Progenitor cell of endocrine pancreas (in vitro differentiated cells): ENCODE data around the gene CDH13. TPM values are rescaled to one million over a fixed set of nuclear protein-coding genes. Genes with fewer than 3 reads are reported as not detected.

ENCODE experiments used
- DNase-seq: peaks from one replicate; pipeline ENCODE4 v3.0.0; 2021; ENCODE audit warnings: low spot score; ENCODE audit not compliant: unreplicated experiment
- H3K27ac Mint-ChIP-seq: 2 replicates; pipeline ENCODE4 v1.8.0; 2021; ENCODE audit warnings: mild to moderate bottlenecking, moderate library complexity, mixed read lengths
- H3K27me3 Mint-ChIP-seq: 2 replicates; pipeline ENCODE4 v1.8.0; 2021; ENCODE audit warnings: mixed read lengths
- H3K36me3 Mint-ChIP-seq: 2 replicates; pipeline ENCODE4 v1.8.0; 2022; ENCODE audit warnings: mixed read lengths; ENCODE audit not compliant: insufficient read depth
- H3K4me1 Mint-ChIP-seq: 2 replicates; pipeline ENCODE4 v1.8.0; 2021; ENCODE audit warnings: low read depth, mixed read lengths
- H3K4me3 Mint-ChIP-seq: 2 replicates; pipeline ENCODE4 v1.8.0; 2021; ENCODE audit warnings: low read depth, mild to moderate bottlenecking, moderate library complexity, mixed read lengths
- H3K9me3 Mint-ChIP-seq: 2 replicates; pipeline ENCODE4 v1.8.0; 2021; ENCODE audit warnings: low read depth, mixed read lengths
- total RNA-seq: library from RNA; stranded (reverse); gene quantifications from 2 replicates; pipeline ENCODE4 v1.2.1, GENCODE V29; 2021
- TF ChIP-seq, protein P1 (sequence below): fragments of 200-600 bp; sonication (generic); IDR thresholded peaks from one replicate; pipeline ENCODE4 v1.5.0; 2021; ENCODE audit warnings: antibody characterized with exemption, mild to moderate bottlenecking; ENCODE audit not compliant: unreplicated experiment

The CDH13 gene
- total RNA-seq, 1 donor from 2014 or later, result 0.38 TPM

DNA sequence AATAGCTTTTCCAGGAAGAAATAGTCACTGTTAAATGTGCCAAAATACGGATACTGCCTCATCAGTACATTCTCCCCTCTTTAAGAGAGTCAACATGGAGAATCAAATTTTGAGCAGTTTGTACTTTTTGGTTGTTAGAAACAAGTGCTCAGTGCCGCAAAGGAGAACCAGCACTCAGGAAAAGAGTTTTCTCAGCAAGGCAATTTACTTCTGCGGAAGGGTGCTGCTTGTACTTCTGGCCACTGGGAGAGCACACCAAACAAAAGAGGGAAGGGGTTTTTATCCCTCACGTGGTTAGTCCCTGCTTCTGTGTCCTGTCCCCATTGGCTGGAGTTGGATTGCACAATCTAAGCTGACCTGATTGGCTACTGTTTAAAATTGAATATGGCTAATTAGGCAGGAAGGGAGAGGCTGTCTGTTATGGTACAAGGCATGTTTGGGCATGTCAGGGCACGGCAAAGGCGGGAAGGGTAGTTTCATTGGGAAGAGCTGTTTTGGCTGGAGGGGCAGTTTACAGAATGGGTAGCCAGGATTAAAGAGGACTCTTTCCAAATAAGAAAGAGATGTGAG is 499.3 kb downstream of the CDH13 start:
- Mint-ChIP-seq H3K27me3 (peaks cover 2% of the 10 kb centered on the region), H3K27ac (no peak overlapping the region), H3K9me3 (peaks cover 21% of the 10 kb centered on the region), H3K4me3 (no peak overlapping the region), H3K36me3 (peaks cover 5% of the 10 kb centered on the region), H3K4me1 (peaks cover 7% of the 10 kb centered on the region)
- TF ChIP-seq, protein P1, sequence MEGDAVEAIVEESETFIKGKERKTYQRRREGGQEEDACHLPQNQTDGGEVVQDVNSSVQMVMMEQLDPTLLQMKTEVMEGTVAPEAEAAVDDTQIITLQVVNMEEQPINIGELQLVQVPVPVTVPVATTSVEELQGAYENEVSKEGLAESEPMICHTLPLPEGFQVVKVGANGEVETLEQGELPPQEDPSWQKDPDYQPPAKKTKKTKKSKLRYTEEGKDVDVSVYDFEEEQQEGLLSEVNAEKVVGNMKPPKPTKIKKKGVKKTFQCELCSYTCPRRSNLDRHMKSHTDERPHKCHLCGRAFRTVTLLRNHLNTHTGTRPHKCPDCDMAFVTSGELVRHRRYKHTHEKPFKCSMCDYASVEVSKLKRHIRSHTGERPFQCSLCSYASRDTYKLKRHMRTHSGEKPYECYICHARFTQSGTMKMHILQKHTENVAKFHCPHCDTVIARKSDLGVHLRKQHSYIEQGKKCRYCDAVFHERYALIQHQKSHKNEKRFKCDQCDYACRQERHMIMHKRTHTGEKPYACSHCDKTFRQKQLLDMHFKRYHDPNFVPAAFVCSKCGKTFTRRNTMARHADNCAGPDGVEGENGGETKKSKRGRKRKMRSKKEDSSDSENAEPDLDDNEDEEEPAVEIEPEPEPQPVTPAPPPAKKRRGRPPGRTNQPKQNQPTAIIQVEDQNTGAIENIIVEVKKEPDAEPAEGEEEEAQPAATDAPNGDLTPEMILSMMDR, result no peak
- DNase-seq, result no peak

DNA sequence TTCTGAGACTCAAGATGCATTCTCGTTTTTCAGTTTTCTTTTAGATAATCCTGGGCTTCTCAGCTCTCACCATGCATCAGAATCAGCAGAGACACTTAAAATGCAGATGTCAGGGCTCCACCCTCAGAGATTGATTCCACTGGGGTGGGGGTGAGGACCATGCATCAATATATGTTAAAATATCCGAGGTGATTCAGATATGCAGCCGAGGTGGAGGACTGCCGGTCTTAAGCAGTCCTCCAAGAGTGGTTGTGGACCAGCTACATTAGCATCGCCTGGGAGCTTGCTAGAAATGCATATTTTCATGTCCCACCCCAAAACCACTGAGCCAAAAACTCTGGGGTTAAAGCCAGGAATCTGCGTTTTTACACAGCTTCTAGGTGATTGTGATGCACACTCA is 501.3 kb downstream of the CDH13 start:
- Mint-ChIP-seq H3K27me3 (peaks cover 2% of the 10 kb centered on the region), H3K9me3 (peaks cover 21% of the 10 kb centered on the region), H3K36me3 (peaks cover 5% of the 10 kb centered on the region), H3K4me3 (no peak overlapping the region), H3K27ac (no peak overlapping the region), H3K4me1 (peaks cover 9% of the 10 kb centered on the region)
- TF ChIP-seq, protein P1, result no peak
- no peak for DNase-seq

DNA sequence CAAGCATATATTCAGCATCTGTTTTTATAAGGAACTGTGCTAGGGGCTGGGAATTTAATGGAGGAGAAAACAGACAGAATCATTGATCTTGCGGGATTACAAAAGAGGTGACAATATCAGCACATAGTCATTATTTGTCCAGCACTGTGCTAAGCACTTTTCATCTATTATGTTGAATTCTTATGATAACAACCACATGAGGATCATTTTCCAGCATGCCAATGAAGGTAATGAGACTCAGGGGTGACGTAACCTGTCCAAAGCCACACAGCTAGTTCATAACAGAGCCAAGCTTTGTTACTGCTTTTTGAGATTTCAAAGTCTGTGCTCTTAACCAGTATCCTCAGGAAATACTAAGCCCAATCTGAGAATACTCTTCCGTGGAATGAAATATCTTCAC is 503.3 kb downstream of the CDH13 start:
- DNase-seq, result no peak
- no peak overlapping the region for H3K27ac Mint-ChIP-seq
- peaks cover 9% of the 10 kb centered on the region for H3K4me1 Mint-ChIP-seq
- H3K4me3 Mint-ChIP-seq, result no peak overlapping the region
- H3K36me3 Mint-ChIP-seq, result peaks cover 5% of the 10 kb centered on the region
- H3K27me3 Mint-ChIP-seq, result peaks cover 2% of the 10 kb centered on the region
- TF ChIP-seq, protein P1, result no peak
- H3K9me3 Mint-ChIP-seq, result peaks cover 19% of the 10 kb centered on the region

DNA sequence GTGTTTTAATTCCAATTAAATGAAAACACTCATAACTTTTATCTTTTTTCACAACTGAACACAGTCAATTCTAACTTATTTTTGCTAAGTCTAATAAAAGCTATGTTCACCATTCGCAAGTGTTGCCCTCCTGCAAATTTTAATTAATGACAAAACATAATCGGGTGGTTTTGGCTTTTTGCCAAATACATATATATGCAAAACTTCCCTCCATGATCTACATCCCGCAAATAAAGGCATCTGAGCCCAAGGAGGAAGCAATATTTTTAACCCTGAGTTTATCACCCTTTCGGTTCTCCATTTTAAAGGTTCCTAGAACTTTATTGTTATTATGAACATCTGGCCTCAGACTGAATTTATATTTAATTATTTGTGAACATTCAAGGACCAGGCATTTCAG is 507.9 kb downstream of the CDH13 start:
- H3K9me3 Mint-ChIP-seq, result no peaks in the 10 kb centered on the region
- no peak overlapping the region for H3K4me3 Mint-ChIP-seq
- peaks cover 32% of the 10 kb centered on the region for H3K4me1 Mint-ChIP-seq
- H3K27ac Mint-ChIP-seq, result no peak overlapping the region
- TF ChIP-seq, protein P1, result no peak
- no peak for DNase-seq
- peaks cover 3% of the 10 kb centered on the region for H3K27me3 Mint-ChIP-seq
- H3K36me3 Mint-ChIP-seq, result no peaks in the 10 kb centered on the region

DNA sequence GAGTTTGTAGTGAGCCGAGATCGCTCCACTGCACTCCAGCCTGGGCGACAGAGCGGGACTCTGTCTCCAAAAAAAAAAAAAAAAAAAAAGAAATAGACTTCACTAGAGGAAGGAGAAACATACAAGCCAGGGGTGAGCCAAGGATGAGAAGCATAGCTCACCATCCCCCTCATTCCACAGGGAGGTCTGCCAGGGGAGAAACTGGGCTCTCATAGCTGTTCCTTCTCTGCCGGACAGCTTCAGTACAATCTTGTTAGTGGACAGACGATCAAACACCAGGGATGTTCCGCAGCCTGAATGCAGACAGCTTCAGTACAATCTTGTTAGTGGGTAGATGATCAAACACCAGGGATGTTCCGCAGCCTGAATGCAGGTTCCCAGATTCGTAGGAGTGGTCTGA is 509.6 kb downstream of the CDH13 start:
- DNase-seq, result no peak
- peaks cover 25% of the 10 kb centered on the region for H3K4me1 Mint-ChIP-seq
- no peaks in the 10 kb centered on the region for H3K9me3 Mint-ChIP-seq

More for the DNA sequence above, 509.6 kb downstream of the CDH13 start:
- no peak overlapping the region for H3K4me3 Mint-ChIP-seq
- no peak overlapping the region for H3K27ac Mint-ChIP-seq
- H3K27me3 Mint-ChIP-seq, result peaks cover 3% of the 10 kb centered on the region
- TF ChIP-seq, protein P1, result no peak
- H3K36me3 Mint-ChIP-seq, result no peaks in the 10 kb centered on the region
